ENCODE results near the gene TNS1. TPM values are rescaled to one million over a fixed set of nuclear protein-coding genes. Genes with fewer than 3 reads are reported as not detected.

Gene TNS1
- total RNA-seq, 1 experiment from 2014 or later: 3.4 TPM

DNA sequence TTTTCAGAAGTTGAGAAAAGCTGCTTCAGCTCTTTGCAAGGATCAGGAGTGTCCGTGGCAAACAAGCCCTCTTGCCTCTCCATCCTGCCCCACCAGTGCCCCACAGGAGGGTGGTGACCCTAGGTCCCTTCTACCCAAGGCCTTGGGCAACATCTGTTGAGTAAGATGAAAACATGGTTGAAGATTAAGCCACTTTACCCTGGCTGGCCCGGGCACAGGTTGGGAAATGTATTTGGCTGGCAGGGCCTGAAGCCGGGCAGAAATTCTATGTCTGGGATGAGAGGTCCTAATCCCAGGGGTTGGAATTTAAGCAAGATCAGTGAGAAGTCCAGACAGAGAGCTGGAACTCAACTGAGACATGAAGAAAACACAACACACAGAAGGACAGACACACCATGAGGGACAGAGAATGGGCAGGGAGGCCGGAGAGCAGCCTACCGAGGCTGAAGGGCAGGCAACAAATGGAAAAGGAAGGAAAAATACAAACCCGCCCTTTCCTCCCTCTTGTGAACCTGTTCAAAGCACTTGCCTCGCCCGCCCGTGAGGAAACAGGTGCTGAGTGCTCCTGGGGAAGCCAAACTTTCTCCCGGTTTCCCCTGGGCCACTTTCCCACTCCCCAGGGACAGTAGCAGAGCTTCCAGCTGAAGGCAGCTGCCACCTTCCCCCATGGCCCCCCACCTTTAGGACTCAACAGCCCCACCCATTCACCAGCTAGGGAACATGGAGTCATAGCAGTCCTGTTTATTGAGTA is 86.1 kb downstream of the TNS1 start:
- H3K9ac ChIP-seq (ENCODE audit: extremely low read depth, insufficient read length, low read length): no peak overlapping the region
- H3K4me1 Mint-ChIP-seq: peaks cover 58 to 73% of the 10 kb centered on the region in 2 experiments
- H3K79me1 ChIP-seq (ENCODE audit: insufficient read depth, low read depth, low read length, poor library complexity, severe bottlenecking): no peaks in the 10 kb centered on the region
- no peak overlapping the region for H3T11ph ChIP-seq (ENCODE audit: low read length)
- peaks cover 8% of the 10 kb centered on the region for H3K27me3 Mint-ChIP-seq (ENCODE audit: low read depth)
- H4K91ac ChIP-seq (ENCODE audit: insufficient read length, low read depth, low read length): no peak overlapping the region
- TF ChIP-seq, protein P1, sequence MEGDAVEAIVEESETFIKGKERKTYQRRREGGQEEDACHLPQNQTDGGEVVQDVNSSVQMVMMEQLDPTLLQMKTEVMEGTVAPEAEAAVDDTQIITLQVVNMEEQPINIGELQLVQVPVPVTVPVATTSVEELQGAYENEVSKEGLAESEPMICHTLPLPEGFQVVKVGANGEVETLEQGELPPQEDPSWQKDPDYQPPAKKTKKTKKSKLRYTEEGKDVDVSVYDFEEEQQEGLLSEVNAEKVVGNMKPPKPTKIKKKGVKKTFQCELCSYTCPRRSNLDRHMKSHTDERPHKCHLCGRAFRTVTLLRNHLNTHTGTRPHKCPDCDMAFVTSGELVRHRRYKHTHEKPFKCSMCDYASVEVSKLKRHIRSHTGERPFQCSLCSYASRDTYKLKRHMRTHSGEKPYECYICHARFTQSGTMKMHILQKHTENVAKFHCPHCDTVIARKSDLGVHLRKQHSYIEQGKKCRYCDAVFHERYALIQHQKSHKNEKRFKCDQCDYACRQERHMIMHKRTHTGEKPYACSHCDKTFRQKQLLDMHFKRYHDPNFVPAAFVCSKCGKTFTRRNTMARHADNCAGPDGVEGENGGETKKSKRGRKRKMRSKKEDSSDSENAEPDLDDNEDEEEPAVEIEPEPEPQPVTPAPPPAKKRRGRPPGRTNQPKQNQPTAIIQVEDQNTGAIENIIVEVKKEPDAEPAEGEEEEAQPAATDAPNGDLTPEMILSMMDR (conservative IDR thresholded peaks at IDR 0.05): no peak
- no peak for DNase-seq
- H3K18ac ChIP-seq (ENCODE audit: insufficient read length, low read depth, low read length): no peak overlapping the region
- no peak overlapping the region for H2AK5ac ChIP-seq (ENCODE audit: insufficient read length, low read length)
- H3K23ac ChIP-seq (ENCODE audit: insufficient read length, low read depth, low read length): no peak overlapping the region
- H3K27ac ChIP-seq (ENCODE audit: insufficient read length, low read depth, low read length): no peak overlapping the region
- no peaks in the 10 kb centered on the region for H3K27me3 ChIP-seq (ENCODE audit: insufficient read depth, low read length)
- H4K8ac ChIP-seq (replicated peaks; ENCODE audit: insufficient read length, low read depth, low read length): no peak overlapping the region
- H3K9me3 ChIP-seq (ENCODE audit: control insufficient read depth, low read depth, low read length): no peaks in the 10 kb centered on the region
- no peak overlapping the region for H4K5ac ChIP-seq (ENCODE audit: insufficient read length, low read depth, low read length)
- no peak overlapping the region for H3K4me3 Mint-ChIP-seq
- H3K4me2 ChIP-seq (ENCODE audit: insufficient read depth, insufficient read length, low read length): no peak overlapping the region
- WGBS (ENCODE audit: extremely low coverage, insufficient read length, low lambda C conversion rate): no CpG with 5 or more reads among the region's 10 CpGs
- no peaks in the 10 kb centered on the region; a peak in 1 of 7 replicates for H3K36me3 Mint-ChIP-seq (ENCODE audit: insufficient read depth in 1 of 3, low read depth in 3 of 3)
- H3K4ac ChIP-seq (ENCODE audit: low read depth, low read length): no peak overlapping the region
- no peak overlapping the region for H2BK120ac ChIP-seq (ENCODE audit: low read depth, low read length, poor library complexity, severe bottlenecking)
- H3K56ac ChIP-seq (ENCODE audit: insufficient read length, low read depth, low read length): no peak overlapping the region
- no peak overlapping the region for H2BK20ac ChIP-seq (ENCODE audit: low read depth, low read length, poor library complexity, severe bottlenecking)
- no peak overlapping the region for H2BK5ac ChIP-seq (ENCODE audit: insufficient read length, low read length)
- H2BK15ac ChIP-seq (ENCODE audit: low read depth, low read length): no peak overlapping the region
- H4K20me1 ChIP-seq (ENCODE audit: control insufficient read depth, insufficient read depth, insufficient read length): no peaks in the 10 kb centered on the region
- H3K79me2 ChIP-seq (ENCODE audit: insufficient read depth, low read length): no peaks in the 10 kb centered on the region
- no peaks in the 10 kb centered on the region for H3K23me2 ChIP-seq (ENCODE audit: insufficient read length, low read depth, low read length, poor library complexity, severe bottlenecking)
- no peak overlapping the region for H2AFZ ChIP-seq (ENCODE audit: low read length)
- H3K9me3 Mint-ChIP-seq: peaks cover 0 to 2% of the 10 kb centered on the region in 2 experiments; a peak in 1 of 5 replicates
- H2BK12ac ChIP-seq (ENCODE audit: insufficient read length, low read depth, low read length): no peak overlapping the region
- H3K27ac Mint-ChIP-seq: peak overlapping the region in 2 of 3 experiments; percentile 1 to 76; a peak in 1 of 7 replicates
- H3K14ac ChIP-seq (ENCODE audit: insufficient read depth, low read length): no peak overlapping the region
- peaks cover 10% of the 10 kb centered on the region; the same call in 1 of the 2 replicates for H3K4me1 ChIP-seq (ENCODE audit: insufficient read depth, low read length)
